Fibroblast of lung (primary cell): ENCODE results near the gene MMP14. TPM values are rescaled to one million over a fixed set of nuclear protein-coding genes. Genes with fewer than 3 reads are reported as not detected.

Experiments
- DNase-seq, 2 donors: peaks; one replicate each; pipeline versions ENCODE4 v3.0.0 to v3.0.0-alpha.2; 2010; ENCODE audit warnings: low read depth in 2 of 2
- H2AFZ ChIP-seq: 2 replicates; pipeline ENCODE4 v1.5.1; 2012; ENCODE audit warnings: low read length, control low read depth, inconsistent platforms
- H3K27ac ChIP-seq: 2 replicates; pipeline ENCODE4 v1.5.1; 2011; ENCODE audit warnings: low read length, control low read depth; ENCODE audit not compliant: insufficient read depth
- H3K27me3 ChIP-seq: 2 replicates; pipeline ENCODE4 v1.5.1; 2011; ENCODE audit warnings: mild to moderate bottlenecking, low read length; ENCODE audit not compliant: control insufficient read depth, insufficient read depth
- H3K36me3 ChIP-seq: 2 replicates; pipeline ENCODE4 v1.5.1; 2011; ENCODE audit warnings: low read length; ENCODE audit not compliant: control insufficient read depth, insufficient read depth
- H3K4me1 ChIP-seq: 2 replicates; pipeline ENCODE4 v1.5.1; 2011; ENCODE audit warnings: low read length; ENCODE audit not compliant: control insufficient read depth, insufficient read depth; ENCODE audit errors: extremely low read depth
- H3K4me2 ChIP-seq: 2 replicates; pipeline ENCODE4 v1.5.1; 2011; ENCODE audit warnings: low read length, control low read depth; ENCODE audit not compliant: insufficient read depth; ENCODE audit errors: extremely low read depth
- H3K4me3 ChIP-seq, 4 experiments: fragments of 200-600 bp in 1 of 4; sonication (generic) in 1 of 4; replicated peaks in 1 of 4; 2 replicates each; pipeline ENCODE4 v1.5.1; 2011 to 2016; ENCODE audit warnings: low read length in 4 of 4, low read depth in 3 of 4, mild to moderate bottlenecking in 3 of 4, control low read depth in 2 of 4, inconsistent platforms in 1 of 4, mixed read lengths in 1 of 4; ENCODE audit not compliant: insufficient read depth in 1 of 4; ENCODE audit errors: control extremely low read depth in 1 of 4
- H3K79me2 ChIP-seq: 2 replicates; pipeline ENCODE4 v1.5.1; 2012; ENCODE audit warnings: mild to moderate bottlenecking, low read length, inconsistent platforms; ENCODE audit not compliant: control insufficient read depth, insufficient read depth
- H3K9ac ChIP-seq: 2 replicates; pipeline ENCODE4 v1.5.1; 2011; ENCODE audit warnings: mild to moderate bottlenecking, low read length, control low read depth; ENCODE audit not compliant: insufficient read depth
- H3K9me3 ChIP-seq: 2 replicates; pipeline ENCODE4 v1.5.1; 2012; ENCODE audit warnings: low read depth, low read length; ENCODE audit not compliant: control insufficient read depth, insufficient read depth
- H4K20me1 ChIP-seq: 2 replicates; pipeline ENCODE4 v1.5.1; 2011; ENCODE audit warnings: low read length; ENCODE audit not compliant: control insufficient read depth, insufficient read depth; ENCODE audit errors: extremely low read depth
- CTCF ChIP-seq, 2 donors: IDR thresholded peaks in 1 of 2; conservative IDR thresholded peaks in 1 of 2; 1 replicate in 1 of 2; 2 replicates in 1 of 2; pipeline ENCODE4 v1.5.1; 2011 to 2012; ENCODE audit warnings: low read length in 2 of 2, control low read depth in 1 of 2, inconsistent platforms in 1 of 2, low read depth in 1 of 2, mild to moderate bottlenecking in 1 of 2
- EZH2 ChIP-seq: IDR thresholded peaks from 2 replicates; pipeline ENCODE4 v1.5.1; 2012; ENCODE audit warnings: low read length, control low read depth, mild to moderate bottlenecking; ENCODE audit errors: missing control alignments
- polyA plus RNA-seq, 2 donors: library from polyadenylated mRNA; depleted of rRNA in 1 of 2; stranded (reverse) in 1 of 2; unstranded in 1 of 2; fragments of >200 nt; gene quantifications; 2 replicates each; pipeline ENCODE4 v1.2.1, GENCODE V29; 2011 to 2012; ENCODE audit warnings: missing spikeins in 1 of 2
- total RNA-seq: library from RNA; depleted of rRNA; stranded (reverse); fragments of >200 nt; gene quantifications from 2 replicates; pipeline ENCODE4 v1.2.1, GENCODE V29; 2014

The MMP14 gene
- total and polyA plus RNA-seq, 2 donors (not counting 1 experiment from before 2014, with no cell fraction given), result 375 to 397 TPM

- Histone ChIP-seq H4K20me1 (no peaks in the 10 kb centered on the region), H3K36me3 (no peaks in the 10 kb centered on the region), H3K79me2 (no peaks in the 10 kb centered on the region), H3K4me3 (no peak overlapping the region), H3K4me2 (no peak overlapping the region), H3K4me1 (peaks cover 2% of the 10 kb centered on the region), H3K27ac (no peak overlapping the region), H2AFZ (no peak overlapping the region), H3K9ac (no peak overlapping the region), H3K27me3 (no peaks in the 10 kb centered on the region), H3K9me3 (no peaks in the 10 kb centered on the region)
- TF ChIP-seq EZH2 (no peak), CTCF (conservative IDR thresholded peaks at IDR 0.05 in 1 of 2, IDR thresholded peaks at IDR 0.05 in 1 of 2; ENCODE audit: low read depth in 1 of 2, low read length in 2 of 2) (no peak)
- no peak for DNase-seq
Measured at GRCh38 chr14:22890416-22890815, 54.0 kb downstream of the MMP14 start.

- Histone ChIP-seq H3K79me2 (no peaks in the 10 kb centered on the region), H3K27me3 (no peaks in the 10 kb centered on the region), H3K4me1 (peaks cover 2% of the 10 kb centered on the region), H3K9me3 (no peaks in the 10 kb centered on the region), H3K27ac (no peak overlapping the region), H3K9ac (no peak overlapping the region), H3K36me3 (no peaks in the 10 kb centered on the region), H2AFZ (no peak overlapping the region), H3K4me3 (no peak overlapping the region), H4K20me1 (no peaks in the 10 kb centered on the region), H3K4me2 (no peak overlapping the region)
- TF ChIP-seq CTCF (conservative IDR thresholded peaks at IDR 0.05 in 1 of 2, IDR thresholded peaks at IDR 0.05 in 1 of 2; ENCODE audit: low read depth in 1 of 2, low read length in 2 of 2), result no peak
- no peak for TF ChIP-seq EZH2
- no peak for DNase-seq
Measured at GRCh38 chr14:22892488-22892887, 56.1 kb downstream of the MMP14 start.

GRCh38 chr14:22893706-22894105, 57.3 kb downstream of the MMP14 start:
- Histone ChIP-seq H3K27ac (no peak overlapping the region), H3K9ac (no peak overlapping the region), H3K36me3 (no peaks in the 10 kb centered on the region), H3K4me1 (peaks cover 5% of the 10 kb centered on the region), H3K4me2 (no peak overlapping the region), H3K79me2 (no peaks in the 10 kb centered on the region), H3K4me3 (no peak overlapping the region), H2AFZ (no peak overlapping the region), H3K9me3 (no peaks in the 10 kb centered on the region), H3K27me3 (no peaks in the 10 kb centered on the region), H4K20me1 (no peaks in the 10 kb centered on the region)
- TF ChIP-seq EZH2, result no peak
- no peak for DNase-seq
